Calu3 (cell line): ENCODE data around the gene HNRNPA2B1. TPM values are rescaled to one million over a fixed set of nuclear protein-coding genes. Genes with fewer than 3 reads are reported as not detected.
"Not testable (repeated sequence)": the region's sequence is repeated elsewhere in the genome, so short reads cannot be mapped to it uniquely, and the experiment has no call there.

Experiments used
- BruUV-seq: library from RNA; stranded (reverse); fragments of 400-500 nt; replicated peaks from 2 replicates; lab custom pipeline; 2021; lab: Mats Ljungman, UMichigan
- CTCF ChIA-PET: fragments of 300-600 bp; sonication (Branson Sonifier 250); formaldehyde crosslinking; loops from one replicate; lab custom pipeline; 2022; ENCODE audit warnings: antibody characterized with exemption; lab: Charles Lee
- DNase-seq: peaks from one replicate; pipeline ENCODE4 v3.0.0; 2022
- H3K27ac Mint-ChIP-seq: one replicate; pipeline ENCODE4 v1.8.0; 2022; ENCODE audit warnings: mixed read lengths; ENCODE audit not compliant: unreplicated experiment
- H3K27me3 Mint-ChIP-seq: one replicate; pipeline ENCODE4 v1.8.0; 2022; ENCODE audit warnings: mixed read lengths; ENCODE audit not compliant: unreplicated experiment
- H3K36me3 Mint-ChIP-seq: one replicate; pipeline ENCODE4 v1.8.0; 2022; ENCODE audit warnings: mild to moderate bottlenecking, moderate library complexity, mixed read lengths; ENCODE audit not compliant: insufficient read depth, unreplicated experiment
- H3K4me1 Mint-ChIP-seq: one replicate; pipeline ENCODE4 v1.8.0; 2022; ENCODE audit warnings: mild to moderate bottlenecking, low read depth, mixed read lengths; ENCODE audit not compliant: unreplicated experiment
- H3K4me3 Mint-ChIP-seq: one replicate; pipeline ENCODE4 v1.8.0; 2022; ENCODE audit warnings: mild to moderate bottlenecking, low read depth, moderate library complexity, mixed read lengths; ENCODE audit not compliant: unreplicated experiment
- H3K9me3 Mint-ChIP-seq: one replicate; pipeline ENCODE4 v1.8.0; 2022; ENCODE audit warnings: low read depth, mixed read lengths; ENCODE audit not compliant: unreplicated experiment
- CTCF ChIP-seq: fragments of 200-600 bp; IDR thresholded peaks from one replicate; pipeline ENCODE4 v1.8.0; 2022; ENCODE audit warnings: antibody characterized with exemption; ENCODE audit not compliant: unreplicated experiment
- intact Hi-C: fragments of 100-400 bp; cut with micrococcal nuclease; formaldehyde crosslinking; loops from one replicate; pipeline ENCODE4 v1.10.0; 2022; ENCODE audit not compliant: unreplicated experiment
- total RNA-seq: library from RNA; stranded (reverse); gene quantifications from 2 replicates; pipeline ENCODE4 v1.2.3, GENCODE V29; 2022

The HNRNPA2B1 gene
- total RNA-seq, 1 experiment from 2014 or later = 924 TPM

GRCh38 chr7:26185131-26185843, 15.3 kb downstream of the HNRNPA2B1 start:
- DNase-seq = no peak
- no peak overlapping the region for H3K4me3 Mint-ChIP-seq
- no peak for TF ChIP-seq CTCF
- H3K9me3 Mint-ChIP-seq = no peaks in the 10 kb centered on the region
- peaks cover 69% of the 10 kb centered on the region for H3K4me1 Mint-ChIP-seq
- CTCF ChIA-PET = no interaction called here
- no peaks in the 10 kb centered on the region for H3K27me3 Mint-ChIP-seq
- H3K36me3 Mint-ChIP-seq = peaks cover 100% of the 10 kb centered on the region
- peak overlapping the region; percentile 41 for H3K27ac Mint-ChIP-seq
- intact Hi-C loops = loop anchor here (5.0 kb wide), 1 partner anchor 357 kb away; no protein-coding TSS in a partner anchor
- TSS peak; percentile 40 for BruUV-seq

GRCh38 chr7:26184281-26185101, 16.1 kb downstream of the HNRNPA2B1 start:
- intact Hi-C loops = loop anchor here (5.0 kb wide), 3 partner anchors 292 to 978 kb away; no protein-coding TSS in a partner anchor
- H3K9me3 Mint-ChIP-seq, H3K27me3 Mint-ChIP-seq, CTCF ChIA-PET, DNase-seq: not testable (repeated sequence)
- H3K27ac Mint-ChIP-seq = peak overlapping the region; percentile 41
- BruUV-seq = TSS peak; percentile 0
- H3K4me3 Mint-ChIP-seq = peak overlapping the region; percentile 20
- peaks cover 100% of the 10 kb centered on the region for H3K36me3 Mint-ChIP-seq
- H3K4me1 Mint-ChIP-seq = peaks cover 72% of the 10 kb centered on the region

- CTCF ChIA-PET = interaction anchor here (1.4 kb wide), 1 partner anchor 182 kb away, joined by 3 read pairs; no protein-coding TSS in a partner anchor
- H3K9me3 Mint-ChIP-seq = no peaks in the 10 kb centered on the region
- peaks cover 100% of the 10 kb centered on the region for H3K36me3 Mint-ChIP-seq
- no TSS peak for BruUV-seq
- intact Hi-C loops = loop anchor here (2.0 to 5.0 kb wide), 3 partner anchors 93 to 979 kb away; no protein-coding TSS in a partner anchor
- H3K27me3 Mint-ChIP-seq = no peaks in the 10 kb centered on the region
- DNase-seq = no peak
- no peak for TF ChIP-seq CTCF
- peak overlapping the region; percentile 41 for H3K27ac Mint-ChIP-seq
- H3K4me3 Mint-ChIP-seq = peak overlapping the region; percentile 20
- H3K4me1 Mint-ChIP-seq = peaks cover 70% of the 10 kb centered on the region
These were observed 16.8 kb downstream of the HNRNPA2B1 start for GRCh38 chr7:26183545-26184280.

GRCh38 chr7:26182706-26183105, 17.8 kb downstream of the HNRNPA2B1 start:
- peaks cover 98% of the 10 kb centered on the region for H3K36me3 Mint-ChIP-seq
- CTCF ChIA-PET = interaction anchor here (0.6 to 1.4 kb wide), 3 partner anchors 21 to 183 kb away, joined by 3 to 5 read pairs (median 3); no protein-coding TSS in a partner anchor
- H3K4me3 Mint-ChIP-seq = no peak overlapping the region
- no TSS peak for BruUV-seq
- TF ChIP-seq CTCF = no peak
- peaks cover 72% of the 10 kb centered on the region for H3K4me1 Mint-ChIP-seq
- no peaks in the 10 kb centered on the region for H3K9me3 Mint-ChIP-seq
- H3K27me3 Mint-ChIP-seq = no peaks in the 10 kb centered on the region
- intact Hi-C loops = loop anchor here (2.0 to 5.0 kb wide), 3 partner anchors 92 to 980 kb away; no protein-coding TSS in a partner anchor
- no peak for DNase-seq
- peak overlapping the region; percentile 41 for H3K27ac Mint-ChIP-seq
